Stimulated activated CD4-positive, alpha-beta T cell treated with anti-CD3 and anti-CD28 coated beads, Interleukin-2, amount 100 ng/mL, for 24 hours (primary cell): ENCODE measurements around the gene FCRLB.
"Not testable (repeated sequence)": the region's sequence is repeated elsewhere in the genome, so short reads cannot be mapped to it uniquely, and the experiment has no call there.

Experiments
- DNase-seq, 2 donors: peaks; one replicate each; pipeline ENCODE4 v3.0.0-alpha.2; 2020

FCRLB gene, protein sequence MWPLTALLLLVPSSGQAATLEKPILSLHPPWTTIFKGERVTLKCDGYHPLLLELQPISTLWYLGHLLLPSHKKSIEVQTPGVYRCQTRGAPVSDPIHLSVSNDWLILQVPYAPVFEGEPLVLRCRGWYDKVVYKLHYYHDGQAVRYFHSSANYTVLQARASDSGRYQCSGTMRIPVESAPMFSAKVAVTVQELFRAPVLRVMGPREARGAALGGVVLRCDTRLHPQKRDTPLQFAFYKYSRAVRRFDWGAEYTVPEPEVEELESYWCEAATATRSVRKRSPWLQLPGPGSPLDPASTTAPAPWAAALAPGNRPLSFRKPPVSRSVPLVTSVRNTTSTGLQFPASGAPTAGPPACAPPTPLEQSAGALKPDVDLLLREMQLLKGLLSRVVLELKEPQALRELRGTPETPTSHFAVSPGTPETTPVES

GRCh38 chr1:161720956-161721737 lies at the start of gene FCRLB:
Gene FCRLB, plus strand, starts transcription at chr1:161721544. Its CDS starts 1,129 bp downstream, at chr1:161722673.
- no peak for DNase-seq

- DNase-seq = not testable (repeated sequence)
Measured at GRCh38 chr1:161673437-161673836, 47.9 kb upstream of the FCRLB start.

DNA sequence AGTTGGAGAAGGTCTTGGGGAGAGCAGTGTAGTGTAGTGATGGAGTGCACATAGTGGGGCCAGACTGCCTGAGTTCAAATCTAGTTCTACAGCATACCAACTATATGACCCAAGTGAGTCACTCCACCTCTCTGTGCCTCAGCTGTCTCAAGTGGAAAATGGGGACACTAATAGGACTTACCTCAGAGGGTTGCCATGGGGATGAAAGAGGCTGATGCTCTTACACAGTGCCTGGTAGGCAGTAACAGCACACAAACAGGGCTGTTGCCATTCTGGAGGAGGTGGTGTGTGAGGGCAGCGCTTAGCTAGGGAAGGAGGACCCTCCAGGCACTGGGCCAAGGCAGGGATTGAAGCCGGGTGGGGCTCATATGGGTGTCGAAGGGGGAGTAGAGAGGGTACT lies 46.9 kb upstream of the FCRLB start:
- not testable (repeated sequence) for DNase-seq

DNA sequence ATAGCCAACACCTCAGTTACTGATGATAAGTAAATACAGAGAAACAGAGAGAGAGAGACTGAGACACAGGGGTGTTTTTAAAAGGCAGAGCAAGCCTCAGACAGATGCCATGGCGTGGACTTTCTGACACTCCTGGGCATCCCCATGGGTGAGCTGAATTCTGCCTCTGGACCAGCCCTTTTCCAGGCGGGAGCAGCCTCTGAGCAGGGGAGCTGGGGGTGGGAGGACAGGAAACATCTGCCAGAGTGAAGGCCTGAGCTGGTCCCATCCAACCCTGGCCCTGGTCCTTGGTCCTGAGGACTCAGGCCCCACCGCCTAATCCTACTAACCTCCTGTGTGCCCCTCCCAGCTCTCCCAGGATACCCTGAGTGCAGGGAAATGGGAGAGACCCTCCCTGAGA lies 46.4 kb upstream of the FCRLB start:
- DNase-seq = not testable (repeated sequence)

DNA sequence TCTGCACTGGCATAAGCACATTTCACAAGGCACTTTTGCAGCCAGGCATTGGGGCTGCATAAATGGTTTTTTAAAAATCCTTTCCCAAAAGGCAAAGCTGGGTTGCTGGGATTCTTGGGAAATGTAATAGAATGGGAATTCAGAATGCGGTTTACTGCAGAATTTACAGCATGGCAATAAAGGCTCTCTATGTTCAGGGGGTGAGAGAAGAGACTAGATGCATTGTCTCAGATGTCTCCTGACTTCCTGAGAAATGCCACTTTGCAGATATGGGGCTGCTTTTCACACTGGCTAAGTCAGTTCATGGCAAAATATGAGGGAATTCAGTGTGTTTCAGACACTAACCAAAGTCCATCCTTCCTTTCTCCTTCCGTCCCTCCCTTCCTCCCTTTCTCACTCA lies 44.9 kb upstream of the FCRLB start:
- no peak for DNase-seq

DNA sequence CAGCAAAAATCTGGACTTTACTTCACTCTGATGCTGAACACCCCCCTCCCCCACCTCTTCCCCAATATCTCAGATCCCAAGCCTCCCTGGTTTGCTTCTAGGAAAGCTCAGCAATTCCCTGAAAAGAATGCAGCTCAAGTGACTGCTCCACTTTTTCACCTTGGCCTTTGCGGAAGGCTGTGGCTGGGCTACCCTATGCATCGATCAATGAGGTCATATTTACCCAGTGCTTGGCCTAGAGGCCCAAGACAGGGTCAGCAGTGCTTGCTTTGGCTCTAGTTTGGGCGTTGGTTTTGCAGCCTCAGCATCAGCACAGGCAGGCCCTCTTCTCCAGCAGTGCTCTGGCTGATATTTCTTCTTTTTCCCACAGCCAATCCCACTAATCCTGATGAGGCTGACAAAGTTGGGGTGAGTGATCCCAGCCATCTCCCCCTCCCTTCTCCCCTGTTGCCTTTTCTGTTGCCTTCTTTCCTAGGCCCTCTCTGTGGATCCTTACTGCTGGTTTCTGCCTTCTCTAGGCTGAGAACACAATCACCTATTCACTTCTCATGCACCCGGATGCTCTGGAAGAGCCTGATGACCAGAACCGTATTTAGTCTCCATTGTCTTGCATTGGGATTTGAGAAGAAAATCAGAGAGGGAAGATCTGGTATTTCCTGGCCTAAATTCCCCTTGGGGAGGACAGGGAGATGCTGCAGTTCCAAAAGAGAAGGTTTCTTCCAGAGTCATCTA lies 44.2 kb upstream of the FCRLB start:
- no peak for DNase-seq

- DNase-seq = no peak
Measured at GRCh38 chr1:161678500-161678899, 42.8 kb upstream of the FCRLB start.

DNA sequence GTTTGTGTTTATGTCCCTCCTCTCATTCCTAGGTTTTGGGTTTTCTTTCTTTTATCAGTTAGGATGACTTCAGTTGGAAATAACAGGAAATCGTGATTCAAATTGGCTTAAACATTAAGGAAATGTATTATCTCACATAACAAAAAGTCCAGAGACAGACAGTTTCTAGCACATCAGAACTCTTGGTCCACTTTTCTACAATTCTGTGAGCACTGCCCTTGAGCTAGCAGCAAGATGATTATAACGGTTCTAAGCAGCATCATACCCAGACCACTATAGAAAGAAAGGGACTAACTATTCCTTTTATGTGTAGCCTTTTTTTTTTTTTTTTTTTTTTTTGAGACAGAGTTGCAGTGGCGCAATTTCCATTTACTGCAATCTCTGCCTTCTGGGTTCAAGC lies 39.5 kb upstream of the FCRLB start:
- DNase-seq = no peak

DNA sequence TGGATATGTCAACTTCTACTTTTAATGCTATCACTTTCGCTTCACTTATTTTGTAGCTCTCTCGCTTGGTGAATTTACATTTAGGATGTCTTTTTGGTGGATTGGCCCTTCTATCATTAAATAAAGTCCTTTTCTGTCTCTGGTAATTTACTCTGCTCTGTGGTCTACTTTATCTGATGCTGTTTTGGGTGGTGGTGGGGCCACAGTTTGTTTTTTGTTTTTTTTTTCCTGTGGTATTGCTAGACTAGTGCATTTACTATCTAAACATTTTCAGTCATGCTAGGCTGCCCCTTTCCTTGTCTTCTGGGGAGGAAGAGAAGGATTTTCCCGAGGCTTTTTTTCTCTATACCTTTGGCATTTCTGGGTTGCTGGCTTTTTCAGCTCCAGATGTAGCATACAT lies 32.4 kb upstream of the FCRLB start:
- no peak for DNase-seq

GRCh38 chr1:161691846-161692245 lies 29.5 kb upstream of the FCRLB start:
- no peak for DNase-seq

- DNase-seq = not testable (repeated sequence)
Measured at GRCh38 chr1:161693020-161693712, 28.2 kb upstream of the FCRLB start.

DNA sequence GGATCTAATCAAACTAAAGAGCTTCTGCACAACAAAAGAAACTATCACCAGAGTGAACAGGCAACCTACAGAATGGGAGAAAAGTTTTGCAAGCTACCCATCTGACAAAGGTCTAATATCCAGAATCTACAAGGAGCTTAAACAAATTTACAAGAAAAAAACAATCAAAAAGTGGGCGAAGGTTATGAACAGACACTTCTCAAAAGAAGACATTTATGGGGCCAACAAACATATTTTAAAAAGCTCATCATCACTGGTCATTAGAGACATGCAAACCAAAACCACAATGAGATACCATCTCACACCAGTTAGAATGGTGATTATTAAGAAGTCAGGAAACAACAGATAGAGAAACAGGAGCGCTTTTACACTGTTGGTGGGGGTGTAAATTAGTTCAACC lies 23.0 kb upstream of the FCRLB start:
- DNase-seq = not testable (repeated sequence)

GRCh38 chr1:161702250-161702649 lies 19.1 kb upstream of the FCRLB start:
- no peak for DNase-seq

- DNase-seq = no peak
Measured at GRCh38 chr1:161705537-161705936, 15.8 kb upstream of the FCRLB start.

GRCh38 chr1:161706113-161706481 lies 15.2 kb upstream of the FCRLB start:
- DNase-seq = no peak

DNA sequence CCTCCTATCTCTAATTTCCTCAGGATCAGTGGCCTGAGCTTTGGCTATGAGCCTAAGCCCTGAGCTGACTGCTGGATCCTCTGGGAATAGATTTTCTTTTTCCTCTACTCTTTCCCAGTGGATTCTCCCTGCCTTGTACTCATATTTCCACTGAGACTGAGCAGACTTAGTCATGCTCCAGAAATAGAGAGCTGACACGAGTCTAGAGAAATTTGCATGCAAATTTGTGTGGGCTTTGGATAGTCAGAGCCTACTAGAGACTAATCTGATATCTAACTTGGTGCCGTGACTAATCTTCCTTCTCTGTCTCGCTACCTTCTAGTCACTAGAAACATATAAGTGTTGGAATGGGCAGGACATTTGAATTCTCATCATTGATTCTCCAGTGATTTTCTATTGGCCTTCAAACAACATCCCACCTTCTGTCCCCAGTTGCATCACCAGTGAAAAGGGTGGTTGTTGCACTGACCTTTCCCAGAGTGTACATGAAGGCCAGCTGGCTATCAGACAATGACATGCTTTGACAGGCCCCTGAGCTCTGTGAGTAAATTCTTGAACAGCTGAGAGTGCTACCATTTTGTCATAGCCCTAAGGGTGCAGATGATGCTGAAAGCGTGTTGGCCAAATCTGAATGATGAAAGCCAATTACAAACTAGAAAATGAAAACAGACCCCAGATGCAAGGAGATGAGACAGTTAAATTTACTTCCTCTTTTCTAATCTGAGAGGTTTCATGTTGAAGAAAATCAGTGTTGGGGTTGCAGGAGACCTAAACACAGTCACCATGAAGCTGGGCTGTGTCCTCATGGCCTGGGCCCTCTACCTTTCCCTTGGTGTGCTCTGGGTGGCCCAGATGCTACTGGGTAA lies 14.6 kb upstream of the FCRLB start, which contains the start of gene FCRLA:
TSS of gene FCRLA (plus strand) at position 748 of the 866 bp plus-strand sequence. CDS start at position 784, 36 bp downstream.
- no peak for DNase-seq

- no peak for DNase-seq
Measured at GRCh38 chr1:161707503-161707902, 13.8 kb upstream of the FCRLB start.

DNA sequence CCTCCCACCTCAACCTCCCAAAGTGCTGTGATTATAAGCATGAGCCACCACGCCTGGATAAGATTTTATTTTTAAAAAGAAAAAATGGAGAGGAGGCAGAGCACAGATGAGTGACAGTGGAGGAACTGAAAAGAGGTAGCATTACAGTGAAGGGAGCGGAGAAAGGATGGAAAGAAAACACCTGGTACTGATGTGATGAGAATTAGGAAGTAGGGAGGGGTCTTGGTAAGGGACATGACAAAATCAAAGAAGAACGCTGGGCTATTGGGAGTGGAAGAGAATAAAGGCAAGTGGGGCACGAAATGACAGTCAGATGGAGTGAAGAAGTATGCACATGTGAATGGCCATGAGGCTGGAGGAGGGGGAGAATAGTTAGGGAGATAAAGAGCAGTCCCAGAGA lies 12.0 kb upstream of the FCRLB start:
- DNase-seq = no peak

GRCh38 chr1:161710560-161710959 lies 10.8 kb upstream of the FCRLB start:
- DNase-seq = no peak

- DNase-seq = no peak
Measured at GRCh38 chr1:161718559-161719324, 2.6 kb upstream of the FCRLB start.

DNA sequence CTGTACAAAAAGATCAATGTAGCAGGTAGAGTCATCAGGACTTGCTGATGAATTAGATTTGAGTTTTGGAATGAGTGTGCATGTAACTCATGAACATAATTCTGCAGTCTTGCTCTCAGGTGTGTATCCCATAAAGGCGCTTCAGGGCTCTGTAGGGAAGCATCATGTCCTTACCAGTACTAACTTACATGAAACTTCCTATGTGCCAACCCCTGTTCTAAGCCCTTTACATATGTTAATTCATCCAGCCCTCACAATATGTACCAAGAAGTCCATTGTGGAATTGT lies 2.1 kb upstream of the FCRLB start:
- no peak for DNase-seq
